HG02852 (cell line): ENCODE measurements around the gene CTNND2.

ENCODE experiments used
- ATAC-seq: cut with Tn5 transposase; IDR thresholded peaks from one replicate; pipeline ENCODE4 v1.9.1; 2021; ENCODE audit warnings: mild to moderate bottlenecking, moderate library complexity; ENCODE audit not compliant: unreplicated experiment

The CTNND2 gene, protein sequence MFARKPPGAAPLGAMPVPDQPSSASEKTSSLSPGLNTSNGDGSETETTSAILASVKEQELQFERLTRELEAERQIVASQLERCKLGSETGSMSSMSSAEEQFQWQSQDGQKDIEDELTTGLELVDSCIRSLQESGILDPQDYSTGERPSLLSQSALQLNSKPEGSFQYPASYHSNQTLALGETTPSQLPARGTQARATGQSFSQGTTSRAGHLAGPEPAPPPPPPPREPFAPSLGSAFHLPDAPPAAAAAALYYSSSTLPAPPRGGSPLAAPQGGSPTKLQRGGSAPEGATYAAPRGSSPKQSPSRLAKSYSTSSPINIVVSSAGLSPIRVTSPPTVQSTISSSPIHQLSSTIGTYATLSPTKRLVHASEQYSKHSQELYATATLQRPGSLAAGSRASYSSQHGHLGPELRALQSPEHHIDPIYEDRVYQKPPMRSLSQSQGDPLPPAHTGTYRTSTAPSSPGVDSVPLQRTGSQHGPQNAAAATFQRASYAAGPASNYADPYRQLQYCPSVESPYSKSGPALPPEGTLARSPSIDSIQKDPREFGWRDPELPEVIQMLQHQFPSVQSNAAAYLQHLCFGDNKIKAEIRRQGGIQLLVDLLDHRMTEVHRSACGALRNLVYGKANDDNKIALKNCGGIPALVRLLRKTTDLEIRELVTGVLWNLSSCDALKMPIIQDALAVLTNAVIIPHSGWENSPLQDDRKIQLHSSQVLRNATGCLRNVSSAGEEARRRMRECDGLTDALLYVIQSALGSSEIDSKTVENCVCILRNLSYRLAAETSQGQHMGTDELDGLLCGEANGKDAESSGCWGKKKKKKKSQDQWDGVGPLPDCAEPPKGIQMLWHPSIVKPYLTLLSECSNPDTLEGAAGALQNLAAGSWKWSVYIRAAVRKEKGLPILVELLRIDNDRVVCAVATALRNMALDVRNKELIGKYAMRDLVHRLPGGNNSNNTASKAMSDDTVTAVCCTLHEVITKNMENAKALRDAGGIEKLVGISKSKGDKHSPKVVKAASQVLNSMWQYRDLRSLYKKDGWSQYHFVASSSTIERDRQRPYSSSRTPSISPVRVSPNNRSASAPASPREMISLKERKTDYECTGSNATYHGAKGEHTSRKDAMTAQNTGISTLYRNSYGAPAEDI (N-terminal part only)

DNA sequence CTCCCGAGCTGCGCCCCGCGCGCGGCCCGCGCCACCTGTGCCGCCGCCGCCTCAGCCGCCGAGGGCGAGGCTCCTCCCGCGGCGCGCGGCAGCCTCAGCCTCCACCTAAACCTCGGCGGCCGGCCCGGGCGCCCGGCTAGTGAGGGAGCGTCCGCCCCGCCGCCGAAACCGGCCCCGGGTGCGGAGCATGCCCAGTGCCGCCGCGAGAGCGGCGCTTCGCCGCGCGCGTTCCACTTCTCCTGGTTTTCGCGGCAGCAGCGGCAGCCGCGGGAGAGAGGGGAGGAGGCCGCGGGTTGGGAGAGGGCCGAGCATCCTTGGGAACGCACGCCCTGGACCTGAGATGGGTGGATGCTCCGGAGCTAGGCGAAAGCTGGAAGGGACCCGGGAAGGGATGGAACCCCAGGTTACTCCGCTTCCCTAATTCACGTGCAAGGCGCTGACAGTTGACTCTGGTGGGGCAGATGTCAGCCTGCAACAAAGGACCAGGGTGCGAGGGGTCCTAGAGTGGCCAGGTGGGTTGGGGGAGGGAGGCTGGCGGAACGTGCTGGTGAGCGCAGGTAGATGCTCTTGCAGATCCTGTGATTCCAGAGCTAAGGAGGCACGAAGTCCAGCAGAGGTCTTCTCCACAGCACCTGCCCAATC lies at the start of gene CTNND2:
Gene CTNND2 (minus strand): TSS at position 182 of the 642 bp plus-strand sequence. CDS start 593 bp downstream, outside the sequence.
- ATAC-seq: peak; percentile 35

DNA sequence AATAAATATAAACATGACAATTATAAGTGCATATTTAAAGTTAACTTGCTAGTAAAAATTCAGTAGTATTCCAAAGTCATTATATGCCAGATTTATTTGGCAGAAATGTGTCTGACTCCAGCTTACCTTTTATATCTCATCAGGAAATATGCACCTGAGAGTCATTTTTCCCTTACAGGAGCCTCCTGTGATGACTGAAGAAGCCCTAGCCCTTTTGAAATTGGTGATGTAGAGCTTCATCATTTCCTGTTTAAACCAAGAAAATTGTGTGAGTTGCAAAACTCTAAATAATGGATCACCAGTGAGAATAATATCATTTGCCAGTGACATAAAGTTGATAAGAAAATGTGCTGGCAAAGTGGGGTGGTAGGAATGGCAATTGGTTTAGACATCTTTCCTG lies 42.1 kb upstream of the CTNND2 start:
- no peak for ATAC-seq

DNA sequence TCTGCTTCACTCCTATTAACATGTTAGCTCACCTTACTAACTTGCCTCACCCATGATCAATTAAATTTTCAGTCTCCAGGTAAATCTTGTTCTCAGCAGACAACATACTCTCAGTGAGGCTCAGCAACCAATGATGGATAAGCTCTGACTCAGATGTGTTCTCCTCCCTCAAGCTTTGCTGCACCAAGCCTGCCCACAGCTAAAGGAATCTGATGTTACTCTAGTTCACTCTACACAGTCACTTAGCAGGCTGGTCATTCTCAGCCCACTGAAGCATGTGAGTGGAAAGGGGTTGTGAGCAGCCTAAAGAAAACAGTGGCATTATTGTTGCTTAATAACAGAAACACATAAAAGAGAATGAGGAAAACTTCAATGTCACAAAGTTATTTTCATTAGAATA lies 37.3 kb upstream of the CTNND2 start:
- no peak for ATAC-seq

DNA sequence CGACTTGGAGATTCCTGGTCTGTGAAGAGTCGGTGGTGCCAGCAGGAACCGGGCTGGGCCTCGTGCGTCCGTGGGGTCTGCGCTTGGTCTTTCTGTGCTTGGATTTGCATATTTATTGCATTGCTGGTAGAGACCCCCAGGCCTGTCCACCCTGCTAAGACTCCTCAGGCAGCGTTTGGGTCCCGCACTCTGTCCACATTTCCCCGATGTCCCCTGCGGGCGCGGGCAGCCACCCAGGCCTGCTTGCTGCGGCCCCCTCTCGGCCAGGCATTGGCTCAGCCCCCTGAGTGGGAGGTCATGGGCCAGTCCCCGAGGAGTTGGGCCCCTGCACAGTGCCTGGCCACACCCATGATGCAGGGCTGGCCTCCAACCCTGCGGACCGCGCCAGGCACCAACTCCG lies 27.4 kb upstream of the CTNND2 start:
- no peak for ATAC-seq

DNA sequence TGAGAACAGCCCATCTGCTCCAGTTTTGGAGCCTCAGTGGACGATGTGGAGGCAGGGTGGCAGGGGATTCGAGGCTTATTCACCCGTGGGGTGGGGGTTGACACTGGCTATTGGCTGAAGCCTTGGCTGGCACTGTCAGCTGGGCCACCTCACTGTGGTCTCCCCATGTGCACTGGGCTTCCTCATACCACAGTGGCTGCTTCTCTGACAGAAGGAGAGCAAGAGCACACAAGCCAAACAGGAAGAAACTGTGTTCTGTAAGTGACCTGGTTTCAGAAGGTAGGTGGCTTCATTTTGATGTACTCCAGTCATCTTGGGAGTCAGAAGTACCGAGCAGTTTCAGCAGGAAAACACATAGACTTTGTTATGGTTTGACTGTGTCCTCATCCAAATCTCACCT lies 24.7 kb upstream of the CTNND2 start:
- no peak for ATAC-seq

DNA sequence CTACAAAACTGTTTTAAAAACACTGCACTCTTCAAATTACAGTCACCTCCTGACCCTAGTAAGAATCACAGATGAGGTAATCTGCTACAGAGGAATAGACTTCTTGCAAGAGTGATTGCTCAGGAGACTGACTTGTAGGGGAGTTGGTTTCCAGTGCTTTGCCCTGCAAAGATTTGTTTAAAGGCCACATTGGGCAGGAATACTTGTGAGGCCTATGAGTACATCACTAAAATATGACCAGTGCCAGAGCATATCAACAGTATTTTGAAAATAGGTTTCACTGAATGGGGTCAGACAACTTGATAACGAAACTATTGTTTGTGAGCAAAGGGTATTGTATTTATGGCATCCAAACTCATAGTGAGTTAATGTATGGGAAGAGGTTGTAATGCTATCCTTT lies 21.5 kb upstream of the CTNND2 start:
- ATAC-seq: no peak

DNA sequence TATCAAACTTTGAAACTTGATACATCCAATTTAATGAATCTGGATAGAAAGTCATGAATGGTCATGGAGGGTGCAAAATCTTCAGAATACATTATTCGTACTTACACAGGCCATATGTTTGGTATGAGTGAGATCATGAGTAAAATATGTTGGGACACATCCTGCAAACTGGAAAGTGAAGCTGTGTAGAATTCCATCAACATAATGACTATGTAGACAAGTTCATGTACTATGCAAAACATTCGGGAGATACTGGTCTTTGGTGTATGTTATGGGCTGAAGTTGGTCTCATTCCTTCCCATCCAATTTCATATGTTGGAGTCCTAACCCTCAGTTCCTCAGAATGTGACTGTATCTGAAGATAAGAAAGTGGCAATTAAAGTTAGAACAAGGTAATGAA lies 18.1 kb upstream of the CTNND2 start:
- no peak for ATAC-seq

DNA sequence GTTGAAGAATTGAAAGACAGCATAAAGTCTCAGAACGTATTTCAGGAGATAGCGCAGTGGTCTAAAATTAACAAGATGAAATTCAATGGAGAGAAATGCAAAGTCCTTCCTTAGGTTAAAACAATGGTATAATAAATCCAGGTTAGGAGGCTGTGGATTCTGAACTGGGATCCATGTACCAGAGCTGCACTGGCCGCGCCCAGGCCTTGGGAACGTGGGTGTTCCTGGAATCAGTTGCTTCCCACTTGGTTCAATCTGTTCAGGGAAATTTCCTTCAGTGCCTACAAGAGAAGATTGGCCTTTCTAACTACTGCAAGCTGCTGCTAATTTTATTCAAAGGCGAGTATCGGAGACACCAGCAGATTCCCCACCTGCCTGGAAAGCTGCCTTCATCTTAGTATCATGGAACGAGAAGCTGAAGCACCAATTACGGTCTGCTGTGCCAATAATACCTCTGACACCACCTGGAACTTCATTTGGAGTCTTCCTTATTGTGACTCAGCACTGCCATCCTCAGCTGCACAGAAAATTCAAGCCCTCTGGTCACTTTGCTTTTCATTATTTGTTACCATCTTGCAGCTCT lies 14.3 kb upstream of the CTNND2 start:
- no peak for ATAC-seq

DNA sequence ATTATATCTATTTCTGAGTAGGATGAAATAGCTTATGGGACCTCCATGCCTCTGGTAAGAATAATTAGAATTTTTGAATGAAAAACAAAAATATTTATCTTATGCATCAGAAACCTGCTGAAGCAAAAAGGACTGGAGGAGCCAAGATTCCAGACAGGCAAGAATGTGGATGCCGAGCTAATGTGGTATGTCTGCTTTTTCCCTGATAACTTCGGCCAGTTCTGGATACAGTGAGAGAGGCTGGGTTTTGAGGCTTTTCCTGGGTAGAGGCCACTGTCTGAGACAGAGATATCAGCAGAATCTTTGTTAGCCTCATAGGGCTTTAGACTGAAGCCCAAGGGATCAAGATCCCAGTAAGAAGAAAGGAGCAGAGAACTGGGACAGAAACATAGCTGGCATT lies 5.2 kb upstream of the CTNND2 start:
- no peak for ATAC-seq

DNA sequence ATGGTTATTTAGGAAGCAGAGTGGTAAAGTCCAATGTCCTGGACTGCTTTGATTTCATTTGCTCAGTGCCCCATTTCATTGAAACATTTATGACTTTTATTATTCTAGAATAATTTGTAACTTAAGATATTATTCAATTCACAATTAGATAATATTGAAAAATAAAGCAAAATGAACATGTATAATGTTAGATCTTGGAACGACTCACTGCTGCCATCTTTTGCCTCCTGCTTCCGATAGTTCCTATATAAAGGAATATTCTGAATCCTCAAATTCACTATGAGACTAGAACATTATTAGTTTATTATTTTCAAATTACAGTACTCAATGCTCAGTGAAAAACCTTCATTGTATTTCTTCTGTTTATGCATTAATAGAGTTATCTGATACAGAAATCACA lies 2.3 kb upstream of the CTNND2 start:
- no peak for ATAC-seq

DNA sequence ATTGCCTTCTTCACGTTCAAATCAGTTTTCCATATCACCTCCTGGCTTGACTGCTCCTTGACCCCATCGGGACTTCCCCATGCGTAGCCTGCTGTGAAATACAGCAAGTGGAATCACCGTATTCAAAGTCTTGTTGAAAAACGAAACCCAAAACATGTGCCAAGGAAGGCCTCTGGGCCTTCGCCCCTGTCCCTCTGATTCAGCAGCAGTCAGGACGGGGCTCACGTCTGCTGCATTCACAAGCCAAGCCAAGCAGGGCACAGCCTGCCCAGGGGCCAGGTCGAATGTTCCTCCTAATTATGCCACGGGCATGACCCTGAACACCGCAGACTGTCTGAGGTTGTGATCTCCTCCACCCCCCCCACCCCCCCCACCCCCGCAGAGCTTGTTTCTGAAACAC lies 960 bp upstream of the CTNND2 start:
- ATAC-seq: no peak

DNA sequence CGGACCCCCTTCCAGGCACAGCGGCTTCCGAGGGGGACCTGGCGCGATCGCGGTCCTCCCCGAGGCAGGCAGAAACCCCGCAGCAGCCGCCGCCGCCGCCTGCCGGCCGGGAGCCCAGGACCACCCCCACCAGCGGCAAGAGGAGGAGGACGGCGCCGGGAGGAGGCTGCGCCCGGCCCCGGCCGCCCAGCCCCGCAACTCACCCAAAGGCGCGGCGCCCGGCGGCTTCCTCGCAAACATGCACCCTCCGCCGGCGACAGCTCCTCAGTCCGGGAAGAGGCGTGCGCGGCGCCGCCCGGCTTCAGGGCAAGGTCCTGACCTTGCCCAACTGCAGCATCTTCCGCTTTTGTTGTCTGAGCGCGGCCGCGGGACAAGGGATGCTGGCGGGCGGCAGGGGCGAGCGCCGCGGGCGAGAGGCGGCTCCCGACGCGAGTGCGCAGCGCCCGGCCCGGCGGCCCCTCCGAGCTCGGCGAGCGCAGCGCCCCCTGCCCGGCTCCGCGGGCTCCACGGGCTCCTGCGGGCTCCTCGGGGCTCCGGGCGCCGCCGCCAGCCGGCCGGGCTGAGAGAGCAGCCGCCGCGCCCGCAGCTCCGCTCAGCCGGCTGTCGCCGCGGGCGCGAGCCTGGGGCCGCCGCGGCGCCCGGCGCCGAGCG lies 507 bp downstream of the CTNND2 start:
- ATAC-seq: peak; percentile 50

DNA sequence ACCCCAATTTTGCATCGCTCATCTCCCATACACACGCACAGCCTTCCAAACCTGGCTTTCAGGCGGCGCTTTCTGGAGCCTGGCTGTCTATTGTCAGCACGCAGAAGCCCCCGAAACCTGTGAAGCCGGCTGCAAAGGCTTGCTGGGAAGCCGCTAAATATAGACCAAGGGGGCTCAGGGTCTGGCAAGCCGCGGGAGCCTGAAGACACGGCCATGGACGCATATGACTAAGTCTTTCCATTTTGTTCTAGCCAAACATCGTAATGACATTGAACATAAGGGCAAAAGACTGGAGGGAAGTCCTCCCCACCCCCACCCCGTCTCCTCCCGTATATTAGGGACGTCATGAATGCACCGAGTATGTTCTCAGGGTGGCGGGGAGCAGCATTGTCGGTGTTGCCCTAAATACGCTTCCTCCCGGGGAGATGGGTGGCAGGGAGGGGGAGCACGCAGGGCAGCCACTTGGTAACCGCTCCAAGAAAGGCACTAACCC lies 1.1 kb downstream of the CTNND2 start:
- ATAC-seq: no peak

DNA sequence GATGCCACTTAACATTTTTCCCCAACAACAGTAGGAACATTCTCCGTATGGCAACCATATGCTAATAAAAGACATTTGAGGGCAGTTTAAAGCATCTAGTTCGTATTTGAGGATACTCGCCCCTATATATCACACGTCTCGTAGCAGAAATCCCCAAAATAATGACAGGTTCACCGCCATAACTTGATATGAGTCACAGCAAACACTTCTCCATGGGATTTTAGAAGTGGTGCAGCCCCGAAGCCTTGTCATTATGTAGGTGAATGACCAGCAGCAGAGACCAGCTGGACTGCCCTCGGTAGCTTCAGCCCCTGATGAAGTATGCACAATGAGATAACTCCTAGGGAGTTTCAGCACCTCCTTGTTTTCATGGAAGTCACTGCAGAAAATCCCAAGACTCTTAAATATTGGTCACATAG lies 2.0 kb downstream of the CTNND2 start:
- no peak for ATAC-seq

DNA sequence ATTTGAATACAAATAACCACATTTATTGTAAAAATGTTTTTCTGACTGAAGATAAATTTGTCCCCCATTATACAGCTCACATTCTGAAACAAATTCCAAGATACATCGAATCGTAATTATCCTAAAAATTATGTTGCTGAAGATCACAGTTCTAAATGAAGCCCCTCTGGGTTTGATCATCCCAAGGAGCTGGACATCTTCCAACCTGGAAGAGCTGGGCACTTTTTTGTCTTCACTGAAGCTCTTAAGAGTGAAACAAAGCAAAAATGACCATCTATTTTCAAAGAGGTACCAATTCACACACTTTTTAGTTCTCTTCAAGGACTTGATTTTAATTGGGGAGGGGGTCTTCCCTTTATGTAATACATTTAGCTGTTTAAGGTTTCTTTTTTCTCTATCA lies 5.5 kb downstream of the CTNND2 start:
- ATAC-seq: no peak

DNA sequence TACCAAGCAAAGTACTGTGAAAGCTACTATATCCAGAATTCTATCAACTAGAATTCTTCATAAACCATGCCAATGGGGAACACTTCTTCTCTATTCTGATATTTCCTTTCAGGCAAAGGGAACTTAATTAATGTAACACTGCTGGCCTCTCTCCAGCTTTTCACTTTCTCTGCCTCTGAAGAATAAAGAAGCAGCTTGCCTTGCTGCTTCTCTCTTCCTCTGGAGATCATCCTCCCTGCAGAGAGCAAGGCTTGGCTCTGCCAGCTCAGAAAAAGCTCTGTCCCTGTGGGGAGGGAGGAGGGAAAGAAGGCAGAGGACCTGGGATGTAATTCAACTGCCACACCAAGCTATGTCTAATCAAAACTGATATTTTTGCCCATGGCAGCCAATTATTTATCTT lies 6.5 kb downstream of the CTNND2 start:
- no peak for ATAC-seq

DNA sequence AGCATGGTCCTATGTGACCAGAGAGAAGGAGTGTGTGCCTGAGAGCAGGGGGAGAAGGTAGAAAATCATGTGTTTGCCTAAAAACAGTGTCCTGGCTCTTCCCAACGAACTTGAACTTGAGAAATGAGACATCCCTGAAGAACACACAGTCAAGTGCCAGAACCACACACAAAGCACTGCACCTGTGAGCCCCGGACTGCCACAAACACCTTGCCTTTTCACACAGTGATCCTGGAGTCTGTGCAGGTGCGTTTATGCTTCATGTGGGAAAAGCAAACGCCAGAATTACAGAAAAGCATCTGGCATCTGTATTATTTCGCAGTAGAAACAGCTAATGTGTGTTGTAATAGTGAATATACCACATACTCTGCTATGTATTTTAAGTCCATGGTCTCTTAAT lies 9.3 kb downstream of the CTNND2 start:
- no peak for ATAC-seq

DNA sequence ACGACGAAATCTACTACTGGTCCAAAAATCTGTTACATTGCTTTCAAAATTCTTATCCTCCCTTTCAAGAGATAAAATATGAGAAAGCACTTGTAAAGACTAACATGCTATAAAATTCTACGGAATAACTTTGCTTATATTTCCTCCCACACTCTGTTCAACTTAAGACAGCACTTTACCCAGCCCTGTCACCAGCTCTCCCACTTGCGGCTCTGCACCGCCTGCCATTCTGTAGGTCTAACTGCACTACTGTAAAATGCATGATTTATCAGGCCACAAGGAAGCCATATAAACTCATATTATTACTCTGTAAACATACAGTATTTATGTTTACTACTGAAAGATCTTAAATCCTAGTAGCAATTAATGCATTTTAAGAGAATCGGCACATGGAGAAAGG lies 11.4 kb downstream of the CTNND2 start:
- ATAC-seq: no peak

DNA sequence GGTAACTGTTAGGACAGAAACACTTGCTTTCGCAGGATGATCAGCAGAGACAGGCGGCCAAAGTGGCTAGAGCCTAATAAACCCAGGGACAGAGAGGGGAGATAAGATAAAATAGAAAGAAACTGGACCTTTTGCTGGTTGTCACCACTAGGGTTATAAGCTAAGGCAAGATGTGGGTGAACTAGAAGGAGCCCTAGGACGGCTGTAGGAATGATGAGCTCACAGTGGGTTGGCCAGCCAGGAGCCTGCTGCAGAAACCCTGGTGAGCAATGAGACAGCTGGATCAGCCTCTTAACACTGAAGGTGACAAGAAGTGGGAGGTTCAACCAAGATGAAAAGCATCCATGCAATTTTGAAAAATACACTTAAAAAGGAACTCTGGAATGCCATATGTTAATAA lies 13.5 kb downstream of the CTNND2 start:
- no peak for ATAC-seq

DNA sequence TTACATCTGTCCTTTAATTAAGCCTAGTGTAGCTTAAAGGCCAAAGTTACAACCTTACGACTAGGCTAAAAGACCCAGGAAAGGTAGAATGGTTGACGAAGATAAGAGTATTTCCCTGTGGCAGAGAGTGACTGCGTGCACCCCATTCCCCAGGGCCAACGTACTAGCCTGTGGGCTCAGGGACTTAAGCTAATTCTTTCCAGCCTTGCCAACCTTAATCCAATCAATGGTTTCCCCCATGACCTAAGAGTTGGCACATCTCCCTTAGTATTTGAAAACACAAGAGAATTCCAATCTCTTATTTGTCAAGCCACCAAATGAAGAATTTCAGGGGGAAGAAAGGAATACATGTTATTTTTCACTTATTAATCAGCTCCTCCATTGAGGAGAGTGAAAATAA lies 16.0 kb downstream of the CTNND2 start:
- ATAC-seq: no peak
